Measurements from ENCODE around the gene ETFA.

- TF ChIP-seq MAX (IDR thresholded peaks at IDR 0.05; ENCODE audit: low read depth, low read length) (0 out of 2 replicates have a peak, but pooled peaks have one; percentile 18), CTCF (IDR thresholded peaks at IDR 0.05; ENCODE audit: low read depth, low read length) (peak; percentile 90), MYC (IDR thresholded peaks at IDR 0.05; ENCODE audit: low read depth, low read length) (no peak; the same call in 1 of the 2 replicates), POLR2A (IDR thresholded peaks at IDR 0.05; ENCODE audit: extremely low read depth, insufficient read length) (no peak)
Measured at GRCh38 chr15:76190751-76191538, 120.3 kb downstream of the ETFA start.
